ENCODE data around the gene ATG7.
"Not testable (repeated sequence)": the region's sequence is repeated elsewhere in the genome, so short reads cannot be mapped to it uniquely, and the experiment has no call there.

Gene ATG7

DNA sequence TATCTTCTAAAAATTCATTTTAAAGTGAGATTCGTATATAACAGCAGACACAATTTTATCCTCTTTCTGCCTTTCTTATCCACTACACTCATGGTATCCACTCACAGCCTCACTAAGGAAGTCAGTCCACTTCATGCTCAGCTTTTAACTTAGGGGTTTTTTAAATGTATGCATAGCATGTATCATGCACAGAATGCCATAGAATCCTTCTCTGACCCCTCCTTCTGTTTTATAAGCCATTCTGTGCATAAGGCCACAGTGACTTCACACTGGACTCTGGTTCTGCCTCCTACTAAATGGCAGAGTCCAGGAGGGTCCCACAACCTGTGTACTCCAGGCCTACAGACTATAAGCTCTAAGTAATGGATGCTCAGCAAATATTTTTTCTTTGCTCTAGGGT, 129.2 kb downstream of the ATG7 start:
- H3K27ac ChIP-seq (ENCODE audit: low read length), result no peak overlapping the region
- no peaks in the 10 kb centered on the region for H3K9me3 ChIP-seq (replicated peaks; ENCODE audit: insufficient read depth, low read length)
- no peak overlapping the region for H3K4me3 ChIP-seq (ENCODE audit: low read length)
- H3K36me3 ChIP-seq (replicated peaks; ENCODE audit: insufficient read depth, low read length), result no peaks in the 10 kb centered on the region
- no peaks in the 10 kb centered on the region for H3K27me3 ChIP-seq (replicated peaks; ENCODE audit: insufficient read depth, low read length)
- no peaks in the 10 kb centered on the region for H3K9me2 ChIP-seq (replicated peaks; ENCODE audit: insufficient read depth, low read length)
- no peak for DNase-seq
- H3K79me2 ChIP-seq (ENCODE audit: low read length), result no peaks in the 10 kb centered on the region
- H3F3A ChIP-seq (ENCODE audit: insufficient read depth, low read length), result no peaks in the 10 kb centered on the region
- no peaks in the 10 kb centered on the region for H3K4me1 ChIP-seq (ENCODE audit: low read length)
- H3K9ac ChIP-seq (ENCODE audit: low read length), result no peak overlapping the region
- TF ChIP-seq, protein P1, sequence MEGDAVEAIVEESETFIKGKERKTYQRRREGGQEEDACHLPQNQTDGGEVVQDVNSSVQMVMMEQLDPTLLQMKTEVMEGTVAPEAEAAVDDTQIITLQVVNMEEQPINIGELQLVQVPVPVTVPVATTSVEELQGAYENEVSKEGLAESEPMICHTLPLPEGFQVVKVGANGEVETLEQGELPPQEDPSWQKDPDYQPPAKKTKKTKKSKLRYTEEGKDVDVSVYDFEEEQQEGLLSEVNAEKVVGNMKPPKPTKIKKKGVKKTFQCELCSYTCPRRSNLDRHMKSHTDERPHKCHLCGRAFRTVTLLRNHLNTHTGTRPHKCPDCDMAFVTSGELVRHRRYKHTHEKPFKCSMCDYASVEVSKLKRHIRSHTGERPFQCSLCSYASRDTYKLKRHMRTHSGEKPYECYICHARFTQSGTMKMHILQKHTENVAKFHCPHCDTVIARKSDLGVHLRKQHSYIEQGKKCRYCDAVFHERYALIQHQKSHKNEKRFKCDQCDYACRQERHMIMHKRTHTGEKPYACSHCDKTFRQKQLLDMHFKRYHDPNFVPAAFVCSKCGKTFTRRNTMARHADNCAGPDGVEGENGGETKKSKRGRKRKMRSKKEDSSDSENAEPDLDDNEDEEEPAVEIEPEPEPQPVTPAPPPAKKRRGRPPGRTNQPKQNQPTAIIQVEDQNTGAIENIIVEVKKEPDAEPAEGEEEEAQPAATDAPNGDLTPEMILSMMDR (IDR thresholded peaks at IDR 0.05; ENCODE audit: low read length), result no peak
- TF ChIP-seq EZH2phosphoT487 (IDR thresholded peaks at IDR 0.05; ENCODE audit: low read length), result no peak
- no peak for TF ChIP-seq EZH2 (optimal IDR thresholded peaks at IDR 0.05; ENCODE audit: low read depth, low read length)
- H4K20me1 ChIP-seq (ENCODE audit: insufficient read depth, low read length), result no peaks in the 10 kb centered on the region
- H2AFZ ChIP-seq (ENCODE audit: low read length), result no peak overlapping the region
- H3K4me2 ChIP-seq (ENCODE audit: low read depth, low read length), result no peak overlapping the region

DNA sequence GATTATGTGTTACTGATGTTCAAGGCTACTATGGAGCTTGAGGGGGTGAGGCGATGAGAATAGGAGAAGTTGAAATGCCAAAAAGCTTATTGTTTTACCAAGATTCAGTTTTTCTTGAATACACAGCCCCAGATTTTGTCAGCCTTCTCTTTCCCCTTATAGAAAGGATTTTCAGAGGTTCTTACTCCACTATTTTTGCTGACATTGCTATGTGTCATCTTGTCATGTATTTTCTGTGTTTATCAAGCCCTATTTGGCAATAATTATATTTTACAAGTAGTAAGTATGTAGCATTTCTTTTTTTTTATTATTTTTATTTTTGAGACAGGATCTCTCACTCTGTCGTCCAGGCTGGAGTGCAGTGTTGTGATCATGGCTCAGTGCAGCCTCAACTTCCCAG, 133.1 kb downstream of the ATG7 start:
- Histone ChIP-seq H3K36me3 (replicated peaks; ENCODE audit: insufficient read depth, low read length) (no peaks in the 10 kb centered on the region), H3K9ac (ENCODE audit: low read length) (no peak overlapping the region), H2AFZ (ENCODE audit: low read length) (no peak overlapping the region), H3K79me2 (ENCODE audit: low read length) (no peaks in the 10 kb centered on the region), H3K27me3 (replicated peaks; ENCODE audit: insufficient read depth, low read length) (no peaks in the 10 kb centered on the region), H3K4me2 (ENCODE audit: low read depth, low read length) (no peak overlapping the region), H4K20me1 (ENCODE audit: insufficient read depth, low read length) (no peaks in the 10 kb centered on the region), H3K27ac (ENCODE audit: low read length) (no peak overlapping the region), H3K9me3 (replicated peaks; ENCODE audit: insufficient read depth, low read length) (no peaks in the 10 kb centered on the region), H3K4me3 (ENCODE audit: low read length) (no peak overlapping the region), H3K9me2 (replicated peaks; ENCODE audit: insufficient read depth, low read length) (no peaks in the 10 kb centered on the region), H3F3A (ENCODE audit: insufficient read depth, low read length) (no peaks in the 10 kb centered on the region), H3K4me1 (ENCODE audit: low read length) (no peaks in the 10 kb centered on the region)
- TF ChIP-seq EZH2 (optimal IDR thresholded peaks at IDR 0.05; ENCODE audit: low read depth, low read length), result no peak
- TF ChIP-seq, protein P1 (IDR thresholded peaks at IDR 0.05; ENCODE audit: low read length), result no peak
- no peak for TF ChIP-seq EZH2phosphoT487 (IDR thresholded peaks at IDR 0.05; ENCODE audit: low read length)
- no peak for DNase-seq

DNA sequence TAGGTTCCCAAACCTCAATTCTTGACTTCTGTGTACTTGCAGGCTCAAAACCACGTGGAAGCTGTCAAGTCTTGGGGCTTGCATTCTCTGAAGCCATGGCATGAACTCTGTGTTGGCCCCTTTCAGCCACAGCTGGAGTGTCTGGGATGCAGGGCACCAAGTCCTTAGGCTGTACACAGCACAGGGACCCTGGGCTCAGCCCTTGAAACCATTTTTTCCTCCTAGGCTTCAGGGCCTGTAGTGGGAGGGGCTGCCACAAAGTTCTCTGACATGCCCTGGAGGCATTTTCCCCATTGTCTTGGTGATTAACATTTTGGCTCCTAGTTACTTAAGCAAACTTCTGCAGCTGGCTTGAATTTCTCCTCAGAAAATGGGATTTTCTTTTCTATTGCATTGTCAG, 135.4 kb downstream of the ATG7 start:
- H2AFZ ChIP-seq (ENCODE audit: low read length), result no peak overlapping the region
- no peaks in the 10 kb centered on the region for H3K9me2 ChIP-seq (replicated peaks; ENCODE audit: insufficient read depth, low read length)
- H3K27me3 ChIP-seq (replicated peaks; ENCODE audit: insufficient read depth, low read length), result no peaks in the 10 kb centered on the region
- no peaks in the 10 kb centered on the region for H3K9me3 ChIP-seq (replicated peaks; ENCODE audit: insufficient read depth, low read length)
- DNase-seq, result no peak
- no peak for TF ChIP-seq EZH2phosphoT487 (IDR thresholded peaks at IDR 0.05; ENCODE audit: low read length)
- TF ChIP-seq EZH2 (optimal IDR thresholded peaks at IDR 0.05; ENCODE audit: low read depth, low read length), result no peak
- TF ChIP-seq, protein P1 (IDR thresholded peaks at IDR 0.05; ENCODE audit: low read length), result no peak
- H3F3A ChIP-seq (ENCODE audit: insufficient read depth, low read length), result no peaks in the 10 kb centered on the region
- H3K4me1 ChIP-seq (ENCODE audit: low read length), result no peaks in the 10 kb centered on the region
- H4K20me1 ChIP-seq (ENCODE audit: insufficient read depth, low read length), result no peaks in the 10 kb centered on the region
- no peak overlapping the region for H3K4me3 ChIP-seq (ENCODE audit: low read length)
- no peak overlapping the region for H3K4me2 ChIP-seq (ENCODE audit: low read depth, low read length)
- no peaks in the 10 kb centered on the region for H3K36me3 ChIP-seq (replicated peaks; ENCODE audit: insufficient read depth, low read length)
- no peak overlapping the region for H3K9ac ChIP-seq (ENCODE audit: low read length)
- no peaks in the 10 kb centered on the region for H3K79me2 ChIP-seq (ENCODE audit: low read length)
- no peak overlapping the region for H3K27ac ChIP-seq (ENCODE audit: low read length)

DNA sequence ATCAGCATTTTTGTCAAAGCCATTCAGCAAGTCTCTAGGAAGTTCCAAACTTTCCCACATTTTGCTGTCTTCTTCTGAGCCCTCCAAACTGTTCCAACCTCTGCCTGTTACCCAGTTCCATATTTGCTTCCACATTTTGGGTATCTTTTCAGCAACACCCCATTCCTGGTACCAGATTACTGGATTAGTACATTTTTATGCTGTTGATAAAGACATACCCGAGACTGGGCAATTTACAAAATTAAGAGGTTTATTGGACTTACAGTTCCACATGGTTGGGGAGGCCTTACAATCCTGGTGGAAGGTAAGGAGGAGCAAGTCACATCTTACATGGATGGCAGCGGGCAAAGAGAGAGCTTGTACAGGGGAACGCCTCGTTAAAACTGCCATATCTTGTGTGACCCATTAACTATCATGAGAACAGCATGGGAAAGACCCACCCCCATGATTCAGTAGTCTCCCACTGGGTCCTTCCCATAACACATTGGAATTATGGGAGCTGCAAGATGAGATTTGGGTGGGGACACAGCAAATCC, 136.2 kb downstream of the ATG7 start:
- H3K9me3 ChIP-seq (replicated peaks; ENCODE audit: insufficient read depth, low read length); H3K27me3 ChIP-seq (replicated peaks; ENCODE audit: insufficient read depth, low read length); H3K79me2 ChIP-seq (ENCODE audit: low read length); H3F3A ChIP-seq (ENCODE audit: insufficient read depth, low read length); H3K4me2 ChIP-seq (ENCODE audit: low read depth, low read length); H3K4me1 ChIP-seq (ENCODE audit: low read length); H3K27ac ChIP-seq (ENCODE audit: low read length); H4K20me1 ChIP-seq (ENCODE audit: insufficient read depth, low read length); H2AFZ ChIP-seq (ENCODE audit: low read length); H3K9ac ChIP-seq (ENCODE audit: low read length); H3K36me3 ChIP-seq (replicated peaks; ENCODE audit: insufficient read depth, low read length); H3K4me3 ChIP-seq (ENCODE audit: low read length); H3K9me2 ChIP-seq (replicated peaks; ENCODE audit: insufficient read depth, low read length); DNase-seq: not testable (repeated sequence)

All from MM.1S (cell line).